ENCODE data around the gene AXIN1.

DNA sequence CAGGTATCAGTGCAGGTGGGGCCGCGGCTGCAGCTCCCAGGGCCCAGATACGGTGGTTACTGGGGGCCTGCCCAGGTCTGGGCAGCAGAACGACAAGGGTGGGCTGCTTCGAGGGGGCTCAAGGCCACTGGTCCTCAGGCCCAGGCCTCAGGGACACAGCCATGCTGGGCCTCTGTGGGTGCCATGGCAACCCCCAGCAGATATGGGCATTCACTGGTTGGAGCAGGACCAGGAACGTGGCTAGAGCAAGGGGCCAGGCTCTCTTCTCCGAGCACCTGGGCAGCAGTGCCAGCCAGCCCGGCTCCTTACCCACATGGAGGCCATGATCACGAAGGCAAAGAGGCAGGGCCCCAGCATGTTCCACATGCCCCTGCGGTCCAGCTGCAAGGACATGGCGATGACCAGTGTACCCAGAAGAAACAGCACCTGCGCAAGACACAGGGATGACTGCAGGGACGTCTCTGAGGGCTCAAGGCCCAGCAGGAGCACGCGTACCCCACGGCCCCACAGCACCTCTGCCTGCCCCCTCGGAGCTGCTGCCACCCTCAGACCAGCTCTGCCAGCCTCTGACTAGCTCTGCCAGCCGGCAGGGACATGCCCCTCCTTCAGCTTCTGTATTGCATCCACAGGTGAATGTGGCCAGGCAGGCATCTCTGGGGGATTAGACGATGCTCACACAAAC lies 19.9 kb upstream of the AXIN1 start:
- TF ChIP-seq, protein P1, sequence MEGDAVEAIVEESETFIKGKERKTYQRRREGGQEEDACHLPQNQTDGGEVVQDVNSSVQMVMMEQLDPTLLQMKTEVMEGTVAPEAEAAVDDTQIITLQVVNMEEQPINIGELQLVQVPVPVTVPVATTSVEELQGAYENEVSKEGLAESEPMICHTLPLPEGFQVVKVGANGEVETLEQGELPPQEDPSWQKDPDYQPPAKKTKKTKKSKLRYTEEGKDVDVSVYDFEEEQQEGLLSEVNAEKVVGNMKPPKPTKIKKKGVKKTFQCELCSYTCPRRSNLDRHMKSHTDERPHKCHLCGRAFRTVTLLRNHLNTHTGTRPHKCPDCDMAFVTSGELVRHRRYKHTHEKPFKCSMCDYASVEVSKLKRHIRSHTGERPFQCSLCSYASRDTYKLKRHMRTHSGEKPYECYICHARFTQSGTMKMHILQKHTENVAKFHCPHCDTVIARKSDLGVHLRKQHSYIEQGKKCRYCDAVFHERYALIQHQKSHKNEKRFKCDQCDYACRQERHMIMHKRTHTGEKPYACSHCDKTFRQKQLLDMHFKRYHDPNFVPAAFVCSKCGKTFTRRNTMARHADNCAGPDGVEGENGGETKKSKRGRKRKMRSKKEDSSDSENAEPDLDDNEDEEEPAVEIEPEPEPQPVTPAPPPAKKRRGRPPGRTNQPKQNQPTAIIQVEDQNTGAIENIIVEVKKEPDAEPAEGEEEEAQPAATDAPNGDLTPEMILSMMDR (IDR thresholded peaks at IDR 0.05; ENCODE audit: low read length) = no peak
- TF ChIP-seq EZH2 (optimal IDR thresholded peaks at IDR 0.05; ENCODE audit: low read depth, low read length) = no peak
